ENCODE results near the gene EMP2. TPM values are rescaled to one million over a fixed set of nuclear protein-coding genes. Genes with fewer than 3 reads are reported as not detected.

EMP2 gene
- total RNA-seq, 2 donors from 2014 or later, result not detected

- Mint-ChIP-seq H3K27ac (no peak overlapping the region), H3K36me3 (ENCODE audit: low read depth) (no peaks in the 10 kb centered on the region), H3K27me3 (no peaks in the 10 kb centered on the region), H3K4me1 (no peaks in the 10 kb centered on the region), H3K4me3 (no peak overlapping the region)
- ATAC-seq, result no peak
- no peak for DNase-seq
- H3K9me3 ChIP-seq (ENCODE audit: control insufficient read depth, low read length, poor library complexity, severe bottlenecking), result peaks cover 9% of the 10 kb centered on the region
Observed at GRCh38 chr16:10485698-10486382, 94.6 kb downstream of the EMP2 start.

- Mint-ChIP-seq H3K27ac (no peak overlapping the region), H3K27me3 (no peaks in the 10 kb centered on the region), H3K4me3 (no peak overlapping the region), H3K36me3 (ENCODE audit: low read depth) (peaks cover 2% of the 10 kb centered on the region), H3K4me1 (no peaks in the 10 kb centered on the region)
- peaks cover 9% of the 10 kb centered on the region for H3K9me3 ChIP-seq (ENCODE audit: control insufficient read depth, low read length, poor library complexity, severe bottlenecking)
- ATAC-seq (no peak), DNase-seq (no peak)
Observed at GRCh38 chr16:10485159-10485558, 95.2 kb downstream of the EMP2 start.

- Mint-ChIP-seq H3K27me3 (no peaks in the 10 kb centered on the region), H3K4me3 (no peak overlapping the region), H3K36me3 (ENCODE audit: low read depth) (peaks cover 9% of the 10 kb centered on the region), H3K4me1 (no peaks in the 10 kb centered on the region), H3K27ac (no peak overlapping the region)
- no peak for ATAC-seq
- H3K9me3 ChIP-seq (ENCODE audit: control insufficient read depth, low read length, poor library complexity, severe bottlenecking), result peaks cover 5% of the 10 kb centered on the region
- no peak for DNase-seq
Observed at GRCh38 chr16:10480151-10480550, 100.2 kb downstream of the EMP2 start.

Other genes starting within 250 kb of the EMP2 start
- 10 to 100 TPM; 84.6 to 86.7 TPM for gene ATF7IP2, start 194.5 kb downstream of the EMP2 start, total RNA-seq
- gene TEKT5, start 114.3 kb upstream of the EMP2 start, total RNA-seq, result not detected
- 10 to 100 TPM; 19.2 to 21.0 TPM for gene NUBP1, start 163.2 kb upstream of the EMP2 start, total RNA-seq
- not detected for gene TVP23A, start 238.2 kb upstream of the EMP2 start, total RNA-seq

Measured in T-helper 17 cell (primary cell).